KG1 (cell line): Measurements from ENCODE around the gene PDZK1.
"Not testable (repeated sequence)": the region's sequence is repeated elsewhere in the genome, so short reads cannot be mapped to it uniquely, and the experiment has no call there.

Experiments
- DNase-seq: peaks from one replicate; lab custom pipeline; 2025; lab: John Stamatoyannopoulos, UW

Gene PDZK1

GRCh38 chr1:145707183-145707867, at the start of gene PDZK1:
TSS of gene PDZK1 (minus strand) at chr1:145707368. CDS start at chr1:145688021, 19,347 bp downstream.
- DNase-seq: no peak

DNA sequence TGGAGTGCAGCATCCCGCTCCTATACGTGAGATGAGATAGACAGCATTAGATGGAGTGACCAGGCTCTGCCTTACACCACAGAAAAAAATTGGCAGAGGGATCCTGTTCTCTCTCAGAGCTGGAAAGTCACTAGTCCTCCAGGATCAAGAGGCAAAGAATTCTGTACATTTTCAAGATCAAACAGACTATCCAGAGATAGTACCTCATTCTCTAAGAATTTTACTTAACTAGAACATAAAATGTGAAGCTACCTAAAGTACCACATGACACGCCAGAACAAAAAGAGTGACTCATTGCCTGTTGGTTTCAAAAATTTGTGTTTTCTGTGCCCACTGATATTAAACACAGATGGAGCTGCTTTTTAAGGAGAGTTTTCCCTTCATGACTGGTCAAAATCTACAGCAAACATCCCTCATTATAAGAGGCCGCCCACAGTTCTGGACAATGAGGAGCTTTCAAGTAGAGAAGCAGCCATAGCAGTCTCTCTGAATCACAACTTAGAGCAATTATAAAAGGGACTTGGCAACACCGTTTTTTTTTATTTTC, 44.4 kb upstream of the PDZK1 start:
- DNase-seq: no peak

DNA sequence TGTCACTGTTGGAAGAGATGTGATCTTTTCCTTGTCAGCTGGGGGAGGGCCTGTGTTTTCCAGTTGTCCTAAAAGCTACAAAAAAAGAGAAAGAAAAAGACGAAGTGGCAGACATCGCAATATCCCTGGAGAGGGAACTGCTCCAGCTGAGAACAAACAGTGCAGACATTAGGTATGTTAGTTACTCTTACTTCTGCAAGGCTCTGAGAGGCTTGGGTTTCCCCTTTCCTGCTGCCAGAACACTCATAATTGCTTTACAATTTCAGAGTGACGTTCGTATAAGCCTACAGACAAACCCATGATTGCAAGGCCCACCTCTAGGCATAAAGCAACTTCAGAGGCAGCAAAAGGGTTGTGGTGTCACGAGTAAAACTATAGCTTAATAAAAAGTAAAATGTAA, 43.3 kb upstream of the PDZK1 start:
- no peak for DNase-seq

DNA sequence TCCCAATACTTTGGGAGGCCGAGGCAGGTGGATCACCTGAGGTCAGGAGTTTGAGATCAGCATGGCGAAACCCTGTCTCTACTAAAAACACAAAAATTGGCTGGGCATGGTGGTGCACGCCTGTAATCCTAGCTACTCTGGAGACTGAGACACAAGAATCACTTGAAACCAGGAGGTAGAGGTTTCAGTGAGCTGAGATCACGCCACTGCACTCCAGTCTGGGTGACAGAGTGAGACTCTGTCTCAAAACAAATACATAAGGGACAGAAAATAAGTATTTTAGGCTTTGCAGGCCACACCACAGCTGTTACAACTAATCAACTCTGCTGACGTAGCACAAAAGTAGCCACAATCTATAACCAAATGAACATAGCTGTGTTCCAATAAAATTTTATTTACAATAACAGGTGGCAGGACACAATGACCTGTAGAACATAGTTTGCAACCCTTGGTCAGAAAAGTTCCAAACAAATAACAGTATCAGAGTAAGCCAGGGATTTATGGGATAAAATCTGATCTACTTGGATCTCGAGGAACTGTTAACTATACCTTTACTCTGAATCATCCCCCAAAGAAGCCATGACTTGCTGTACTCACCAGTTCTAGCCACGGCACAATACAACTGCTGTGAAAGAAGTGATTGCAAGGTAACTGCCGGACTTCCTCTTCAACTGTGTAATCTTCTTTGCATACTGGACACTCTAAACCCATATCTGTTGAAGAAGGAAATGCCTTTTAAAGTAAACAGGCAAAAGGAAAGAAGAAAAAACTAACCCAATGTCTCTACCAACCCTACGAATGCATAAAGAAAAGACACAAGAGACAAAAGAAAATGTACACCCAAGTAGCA, 40.5 kb upstream of the PDZK1 start:
- no peak for DNase-seq

DNA sequence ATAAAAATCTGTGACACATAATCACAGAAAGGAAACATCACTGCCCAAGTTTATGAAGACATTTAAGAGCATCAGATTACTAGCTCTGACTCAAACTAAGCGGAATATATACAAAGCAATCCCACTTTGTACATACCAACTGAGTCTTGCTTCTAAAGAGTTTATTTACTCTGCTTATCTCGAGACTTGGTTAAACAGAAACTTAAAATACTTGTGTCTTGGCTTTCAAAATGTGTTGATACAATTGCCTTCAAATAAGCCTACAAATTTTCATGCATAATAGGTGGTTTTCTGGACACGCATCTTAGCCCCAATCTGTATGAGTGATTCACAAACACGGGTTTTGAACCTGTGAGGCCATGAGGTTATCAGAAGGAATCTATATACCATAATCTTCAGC, 33.1 kb upstream of the PDZK1 start:
- DNase-seq: no peak

DNA sequence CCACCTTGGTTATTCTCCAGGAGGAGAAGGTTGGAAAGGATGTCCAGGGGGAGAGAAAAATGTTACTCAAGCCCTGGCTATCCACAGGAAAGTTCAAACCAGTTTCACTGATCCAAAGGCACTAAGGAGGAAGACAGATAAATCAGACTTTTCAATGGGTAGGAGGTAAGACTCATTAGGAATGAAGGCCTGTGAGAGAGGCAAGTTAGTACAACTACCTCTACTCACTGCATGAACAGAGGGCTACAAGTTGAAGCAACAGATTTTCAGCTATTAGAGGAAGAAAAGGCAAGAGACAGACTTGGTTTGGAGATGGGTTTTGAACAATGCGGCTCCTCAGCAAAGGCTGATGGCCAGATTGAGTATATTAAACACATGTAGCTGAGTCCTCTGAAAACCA, 29.0 kb upstream of the PDZK1 start:
- no peak for DNase-seq

DNA sequence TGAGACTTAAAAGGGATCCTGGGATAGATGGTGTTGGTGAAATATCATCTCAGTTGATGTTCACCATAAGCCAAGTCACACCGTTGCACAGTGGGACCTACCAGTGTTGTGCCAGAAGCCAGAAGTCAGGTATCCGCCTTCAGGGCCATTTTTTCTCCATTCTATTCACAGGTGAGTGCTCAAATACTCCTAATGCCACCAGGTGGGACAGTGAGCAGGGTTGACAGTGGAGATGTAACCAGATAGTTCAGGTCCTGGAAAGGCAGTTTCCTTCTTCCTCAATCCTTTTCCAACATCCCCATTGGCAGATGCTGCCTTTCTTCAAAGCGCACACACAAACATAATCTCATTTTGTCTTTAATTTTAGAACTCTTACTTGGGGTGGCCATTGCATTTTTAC, 23.7 kb upstream of the PDZK1 start:
- no peak for DNase-seq

DNA sequence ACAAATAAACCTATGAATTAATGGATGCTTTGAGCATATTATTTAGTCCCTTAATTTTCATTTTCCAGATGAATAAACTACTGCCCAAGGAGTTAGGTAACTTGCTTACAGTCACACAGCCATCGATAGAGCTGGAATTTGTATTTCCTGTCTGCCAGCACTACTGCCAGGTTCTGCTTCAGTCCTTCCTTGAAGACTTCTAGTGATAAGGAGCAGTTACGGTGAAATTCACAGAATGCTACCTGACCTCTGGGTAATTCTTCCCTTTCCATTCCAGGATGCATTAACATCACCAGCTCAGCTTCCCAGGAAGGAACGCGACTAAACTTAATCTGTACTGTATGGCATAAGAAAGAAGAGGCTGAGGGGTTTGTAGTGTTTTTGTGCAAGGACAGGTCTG, 23.3 kb upstream of the PDZK1 start:
- DNase-seq: no peak

- no peak for DNase-seq
These were observed 22.7 kb upstream of the PDZK1 start for GRCh38 chr1:145729666-145730436.

DNA sequence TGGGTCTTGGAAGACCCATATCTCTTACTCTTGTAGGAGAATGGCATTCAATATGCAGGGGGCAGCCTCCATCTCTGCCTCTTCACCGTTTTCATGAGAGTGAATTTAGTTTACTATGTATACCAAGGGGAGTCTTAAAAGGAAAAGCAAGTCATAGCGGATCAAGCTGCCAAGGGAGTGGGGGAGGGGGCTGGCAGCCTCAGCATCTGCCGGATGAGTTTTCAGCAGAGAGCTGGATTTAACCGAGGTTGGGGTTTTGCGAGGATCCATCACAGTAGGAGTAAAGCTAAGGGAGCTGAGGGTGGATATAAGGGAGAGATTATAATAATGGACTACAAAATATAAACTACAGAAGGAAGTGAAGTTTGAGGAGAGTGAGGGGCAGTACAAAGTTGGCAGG, 22.0 kb upstream of the PDZK1 start:
- no peak for DNase-seq

GRCh38 chr1:145726193-145726592, 19.0 kb upstream of the PDZK1 start:
- DNase-seq: not testable (repeated sequence)

- peak; percentile 62 for DNase-seq
These were observed 13.9 kb upstream of the PDZK1 start for GRCh38 chr1:145720878-145721671.

DNA sequence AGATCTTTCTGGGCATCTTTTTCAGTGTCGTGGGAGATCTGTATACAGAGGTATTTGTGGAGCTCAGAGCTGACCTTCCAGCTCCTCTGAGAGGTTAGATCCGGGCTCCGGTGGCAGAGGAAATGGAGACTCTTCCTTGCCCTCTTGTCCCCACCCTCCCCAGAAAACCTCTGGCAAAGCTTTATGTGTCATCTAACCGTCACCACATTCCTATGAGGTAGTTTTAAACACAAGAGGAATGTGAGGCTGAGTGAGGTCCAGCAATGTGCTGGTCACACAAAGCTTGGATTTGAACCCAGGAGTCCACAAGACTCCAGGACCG, 13.3 kb upstream of the PDZK1 start:
- no peak for DNase-seq

GRCh38 chr1:145719230-145720079, 12.3 kb upstream of the PDZK1 start, which contains the start of gene CD160:
TSS of gene CD160 (plus strand) at chr1:145719499. CDS start at chr1:145728328, 8,829 bp downstream.
- no peak for DNase-seq

DNA sequence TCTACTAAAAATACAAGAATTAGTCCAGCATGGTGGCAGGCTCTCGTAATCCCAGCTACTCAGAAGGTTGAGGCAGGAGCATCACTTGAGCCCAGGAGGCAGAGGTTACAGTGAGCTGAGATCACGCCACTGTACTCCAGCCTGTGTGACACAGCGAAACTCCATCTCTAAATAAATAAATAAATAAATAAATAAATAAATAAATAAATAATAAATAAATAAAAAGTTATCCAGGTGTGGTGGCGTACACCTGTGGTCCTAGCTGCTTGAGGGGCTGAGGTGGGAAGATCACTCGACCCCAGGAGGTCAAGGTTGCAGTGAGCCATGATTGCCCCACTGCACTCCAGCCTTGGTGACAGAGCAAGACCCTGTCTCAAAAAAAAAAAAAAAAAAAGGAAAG, 11.3 kb upstream of the PDZK1 start:
- DNase-seq: not testable (repeated sequence)

DNA sequence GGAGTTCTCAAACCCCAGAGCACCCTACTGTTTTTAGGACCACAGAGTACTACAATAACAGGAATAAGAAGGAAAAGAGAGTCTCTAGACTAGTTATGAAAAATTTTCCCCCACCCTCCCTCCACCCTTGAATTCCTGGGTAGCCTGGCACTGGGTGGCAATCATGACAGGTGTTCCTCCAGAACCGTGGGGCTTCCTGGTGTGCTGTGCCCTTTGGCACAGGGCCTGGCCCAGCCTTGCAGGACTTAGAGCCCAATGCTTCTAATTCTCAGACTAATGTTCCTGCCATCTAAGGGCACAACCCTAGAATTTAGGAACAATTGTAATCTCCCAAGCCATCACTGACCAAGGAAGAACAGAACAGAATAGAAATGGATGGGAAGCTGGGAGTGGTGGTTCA, 10.7 kb upstream of the PDZK1 start:
- DNase-seq: no peak

DNA sequence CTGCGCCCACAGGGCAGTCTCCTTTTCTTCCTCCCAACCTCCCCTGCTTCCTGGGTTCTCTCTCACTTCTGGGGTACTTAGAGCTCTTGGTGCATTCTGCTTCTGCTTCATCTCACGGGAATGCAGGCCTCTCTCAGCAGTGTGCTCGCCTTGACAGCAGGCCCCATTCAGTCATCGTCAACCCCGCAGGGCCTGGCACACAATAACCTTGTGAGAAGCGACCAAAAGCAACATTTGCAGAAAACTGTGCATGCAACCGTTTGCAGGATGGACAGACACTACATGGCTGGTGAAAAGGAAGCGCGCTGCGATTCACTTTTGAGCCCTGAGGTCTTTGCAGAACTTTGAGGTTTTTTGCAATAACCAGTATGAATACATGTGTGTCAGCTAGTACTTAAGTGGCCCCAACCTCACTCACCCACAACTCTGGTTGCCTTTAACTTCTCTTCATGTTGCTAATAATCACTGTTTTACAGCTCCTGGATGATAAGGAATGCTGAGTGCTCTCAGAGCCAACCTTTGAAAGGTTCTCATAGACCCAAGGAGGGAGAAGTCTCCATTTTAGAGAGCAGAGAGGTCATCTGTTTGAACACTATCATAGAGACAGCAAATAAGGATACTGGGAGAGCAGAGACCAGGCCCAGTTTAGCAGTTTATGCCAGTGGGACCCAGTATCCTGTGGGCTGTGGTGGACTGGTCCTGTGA, 9.6 kb upstream of the PDZK1 start:
- no peak for DNase-seq

- DNase-seq: no peak
These were observed 7.5 kb upstream of the PDZK1 start for GRCh38 chr1:145714524-145715111.

GRCh38 chr1:145711213-145711651, 4.1 kb upstream of the PDZK1 start:
- DNase-seq: no peak
